NCI-H2227 treated with DMSO at 0.1 percent for 48 hours (cell line): Measurements from ENCODE around the gene PTPRT.
"Not testable (repeated sequence)": the region's sequence is repeated elsewhere in the genome, so short reads cannot be mapped to it uniquely, and the experiment has no call there.

Source experiments
- DNase-seq: peaks from one replicate; lab custom pipeline; 2025; lab: John Stamatoyannopoulos, UW

Gene PTPRT

GRCh38 chr20:42281801-42282200 lies 907.9 kb downstream of the PTPRT start:
- DNase-seq: no peak

- DNase-seq: no peak
Measured at GRCh38 chr20:42276718-42277602, 912.7 kb downstream of the PTPRT start.

GRCh38 chr20:42274986-42275385 lies 914.7 kb downstream of the PTPRT start:
- DNase-seq: no peak

GRCh38 chr20:42272516-42272915 lies 917.2 kb downstream of the PTPRT start:
- DNase-seq: no peak

DNA sequence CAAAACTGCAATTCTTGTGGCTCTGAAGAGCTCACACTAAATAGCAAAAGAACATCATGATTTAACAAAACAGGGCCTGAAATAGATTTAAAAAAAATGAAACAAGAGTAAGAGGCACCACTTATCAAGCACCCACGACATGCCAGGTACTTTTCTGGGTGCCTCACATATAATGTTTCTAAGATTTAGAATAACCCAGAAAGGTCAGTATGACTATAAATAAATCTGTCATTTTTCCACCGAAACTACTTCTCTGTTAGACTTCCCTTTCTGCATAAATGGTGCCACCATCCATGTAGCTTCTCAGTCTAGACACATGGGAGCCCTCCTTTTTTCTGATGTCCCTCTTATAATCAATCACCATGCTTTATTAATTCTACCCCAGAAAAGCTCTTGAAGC lies 919.2 kb downstream of the PTPRT start:
- DNase-seq: no peak

GRCh38 chr20:42267793-42268384 lies 921.8 kb downstream of the PTPRT start:
- no peak for DNase-seq

DNA sequence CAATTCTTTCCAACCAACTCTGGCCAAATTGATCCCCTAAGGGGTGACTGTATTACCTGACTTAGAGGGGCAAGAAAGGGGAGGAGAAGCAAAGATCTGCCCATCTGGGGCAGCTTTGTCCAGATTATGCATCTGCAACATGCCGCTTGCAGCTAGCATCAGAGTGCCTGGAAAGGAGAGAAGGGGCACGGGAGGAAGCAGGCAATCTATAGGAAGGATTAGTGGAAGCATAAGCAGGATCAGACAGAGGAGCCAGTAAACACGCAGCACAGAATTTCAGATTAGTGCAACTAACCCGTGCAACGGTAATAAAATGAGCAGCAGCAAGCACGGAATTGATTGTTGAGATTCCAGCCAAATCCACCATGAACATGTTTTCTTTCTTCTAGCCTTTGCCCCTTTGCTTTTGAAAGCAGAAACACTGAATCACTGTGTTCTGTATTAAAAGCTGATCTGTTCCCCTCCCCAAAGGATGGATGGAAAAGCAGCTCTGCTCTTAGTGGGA lies 927.9 kb downstream of the PTPRT start:
- DNase-seq: no peak

GRCh38 chr20:42260184-42260583 lies 929.5 kb downstream of the PTPRT start:
- DNase-seq: no peak

DNA sequence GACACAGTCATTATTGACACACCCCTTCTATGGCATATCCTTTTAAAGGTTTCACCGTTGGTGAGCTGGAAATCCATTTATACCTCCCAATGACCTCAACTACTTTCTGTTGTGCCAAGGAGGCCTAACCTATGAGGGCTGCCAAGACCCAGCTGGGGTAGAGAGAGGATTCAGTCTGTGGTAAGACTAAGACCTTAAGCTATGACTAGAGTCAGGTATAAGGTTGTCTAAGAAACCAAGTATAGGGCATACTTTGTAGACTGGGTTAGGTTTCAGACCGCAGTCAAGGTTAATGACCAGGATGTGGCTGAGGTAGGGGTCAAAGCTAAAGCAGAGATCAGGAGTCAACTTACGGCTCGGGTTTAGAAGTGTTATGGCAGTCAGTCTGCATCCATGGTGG lies 930.3 kb downstream of the PTPRT start:
- no peak for DNase-seq

- DNase-seq: no peak
Measured at GRCh38 chr20:42258564-42259302, 931.0 kb downstream of the PTPRT start.

DNA sequence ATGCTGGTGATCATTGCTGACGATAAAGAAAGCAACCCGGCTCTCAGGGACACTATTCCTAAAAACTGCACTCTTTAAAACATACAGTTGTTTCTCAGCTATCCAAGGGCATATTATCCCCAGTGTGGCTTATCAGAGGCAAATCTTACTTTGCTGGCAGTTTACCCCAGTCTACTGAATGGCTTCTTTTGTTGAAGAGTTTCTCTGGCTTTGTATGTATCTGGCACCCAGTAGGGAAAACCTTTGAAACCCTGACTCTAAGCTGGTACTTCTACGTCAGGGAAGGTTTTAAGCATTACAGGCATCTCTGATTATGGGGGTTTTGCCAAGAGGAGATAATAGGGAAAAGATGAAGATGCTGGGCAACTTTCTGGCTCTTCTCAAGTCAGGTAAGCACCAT lies 933.9 kb downstream of the PTPRT start:
- DNase-seq: no peak

- DNase-seq: no peak
Measured at GRCh38 chr20:42254673-42255072, 935.0 kb downstream of the PTPRT start.

GRCh38 chr20:42252116-42252515 lies 937.6 kb downstream of the PTPRT start:
- DNase-seq: no peak

DNA sequence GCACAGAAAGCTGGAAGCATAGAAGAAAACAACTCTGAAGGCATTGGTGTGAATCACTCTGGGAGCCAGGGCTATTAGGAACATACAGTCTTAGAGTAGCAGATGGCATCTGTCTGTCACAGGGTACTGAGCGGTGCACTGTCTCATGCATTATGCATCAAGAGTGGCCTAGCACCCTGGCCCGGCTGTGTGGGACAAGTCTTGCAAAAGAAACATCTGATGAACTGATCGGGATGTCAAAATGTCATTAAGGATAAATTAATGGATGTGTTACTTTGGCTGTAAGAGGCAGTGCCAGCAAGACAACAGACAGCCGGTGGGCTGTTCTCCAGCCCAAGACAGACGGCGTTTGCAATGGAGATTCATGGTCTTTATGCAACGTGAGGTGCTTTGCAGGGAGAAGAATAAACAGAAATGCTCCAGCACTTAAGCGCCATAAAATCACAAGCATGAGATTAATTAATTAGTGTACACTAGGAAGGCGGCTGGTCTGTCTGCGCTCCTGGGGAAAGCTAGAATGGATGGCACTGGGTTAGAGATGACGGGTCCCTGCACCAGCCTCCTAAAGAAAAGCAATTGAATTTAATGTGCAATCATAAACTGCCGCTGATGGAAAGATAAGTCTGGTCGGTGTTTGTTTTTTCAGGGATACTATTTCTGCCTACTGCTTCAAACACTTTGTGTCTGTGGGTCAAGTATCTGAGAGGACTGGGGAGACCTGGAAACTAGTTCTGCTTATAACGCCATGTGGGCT lies 970.9 kb downstream of the PTPRT start:
- no peak for DNase-seq

DNA sequence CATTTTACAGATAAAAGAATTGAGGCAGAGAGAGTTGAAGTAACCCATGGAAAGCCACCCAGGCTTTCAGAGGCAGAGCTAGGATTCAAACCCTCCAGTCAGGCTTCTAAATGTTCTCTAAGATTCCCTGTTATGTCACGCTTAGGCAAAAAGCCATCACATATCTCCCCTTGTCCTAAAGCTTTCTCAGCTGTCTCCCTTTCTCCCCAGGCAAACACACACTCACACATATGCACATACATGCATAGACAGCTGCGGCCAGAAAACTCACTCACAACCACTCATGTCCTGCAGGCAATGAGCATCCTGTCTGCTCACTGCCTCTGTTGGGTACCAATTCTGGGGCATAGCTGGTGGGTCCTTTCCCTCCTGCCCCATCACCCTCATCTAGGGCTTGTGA lies 975.6 kb downstream of the PTPRT start:
- DNase-seq: no peak

DNA sequence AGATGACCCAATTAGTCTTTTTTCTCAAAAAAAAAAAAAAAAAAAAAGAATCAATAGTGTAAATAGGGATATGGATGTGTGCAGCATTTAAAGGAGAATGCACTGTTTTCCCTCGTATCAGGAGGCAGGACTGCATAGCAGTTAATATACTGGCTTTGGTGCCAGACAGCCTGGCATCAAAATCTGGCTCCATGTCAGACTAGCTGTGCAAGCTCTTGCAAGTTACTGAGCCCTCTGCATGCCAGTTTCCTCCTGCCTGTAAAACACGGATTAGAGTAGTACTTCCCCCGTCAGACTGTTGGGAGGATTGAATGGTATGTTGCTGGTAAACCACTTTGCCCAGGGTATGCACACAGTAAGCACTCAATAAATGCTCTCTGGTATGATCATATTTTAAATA lies 977.3 kb downstream of the PTPRT start:
- no peak for DNase-seq

- not testable (repeated sequence) for DNase-seq
Measured at GRCh38 chr20:42206557-42206956, 983.1 kb downstream of the PTPRT start.

GRCh38 chr20:42204109-42204660 lies 985.5 kb downstream of the PTPRT start:
- DNase-seq: no peak

DNA sequence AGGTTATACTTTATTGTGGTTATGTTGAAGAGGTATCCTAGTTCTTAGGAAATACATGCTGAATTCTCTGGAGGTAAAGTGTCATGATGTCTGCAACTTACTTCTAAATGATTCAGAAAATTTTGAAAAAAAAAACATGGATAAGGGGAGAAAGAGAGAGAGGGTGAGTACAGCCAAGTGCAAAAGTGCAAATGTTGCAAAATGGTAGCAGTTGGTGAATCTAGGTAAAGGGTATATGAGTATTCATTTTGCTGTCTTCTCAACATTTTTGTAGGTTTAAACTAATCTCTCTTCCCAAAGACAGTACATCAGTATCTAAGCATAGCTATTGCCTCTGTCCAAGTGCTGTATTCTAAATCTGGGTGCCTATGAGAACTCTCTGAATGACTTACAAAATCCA lies 992.1 kb downstream of the PTPRT start:
- no peak for DNase-seq

DNA sequence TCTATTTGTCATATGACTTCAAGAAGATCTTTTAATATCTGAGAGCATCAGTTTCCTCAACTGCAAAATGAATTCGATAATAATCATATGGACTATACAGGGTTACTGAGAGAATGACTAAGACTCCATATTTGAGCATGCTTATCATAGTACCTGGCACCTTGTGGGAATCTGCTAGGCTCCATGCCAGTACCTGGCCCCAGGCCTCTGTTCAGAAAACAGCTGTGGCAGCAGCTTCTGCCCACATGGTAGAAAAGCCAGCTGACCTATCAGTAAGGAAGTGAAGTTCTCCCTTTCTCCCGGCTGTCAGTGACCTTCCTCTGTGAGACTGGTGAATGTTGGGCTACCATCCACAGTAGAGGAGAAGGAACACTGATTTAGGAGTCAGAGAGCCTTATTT lies 996.6 kb downstream of the PTPRT start:
- DNase-seq: no peak

GRCh38 chr20:42192321-42192720 lies 997.4 kb downstream of the PTPRT start:
- DNase-seq: no peak
